Kidney epithelial cell (primary cell): ENCODE results near the gene TWF2. TPM values are rescaled to one million over a fixed set of nuclear protein-coding genes. Genes with fewer than 3 reads are reported as not detected.

Experiments
- DNase-seq: peaks from one replicate; pipeline ENCODE4 v3.0.0-alpha.2; 2010; ENCODE audit warnings: low read depth
- H3K27me3 ChIP-seq: 2 replicates; pipeline ENCODE4 v1.6.0; 2011; ENCODE audit warnings: low read length; ENCODE audit not compliant: control insufficient read depth, insufficient read depth
- H3K36me3 ChIP-seq: 2 replicates; pipeline ENCODE4 v1.5.1; 2011; ENCODE audit warnings: low read length; ENCODE audit not compliant: control insufficient read depth, insufficient read depth
- H3K4me3 ChIP-seq: 2 replicates; pipeline ENCODE4 v1.5.1; 2011; ENCODE audit warnings: low read depth, mild to moderate bottlenecking, control low read depth, low read length
- total RNA-seq: library from RNA; depleted of rRNA; stranded (reverse); fragments of >200 nt; gene quantifications from 2 replicates; pipeline ENCODE4 v1.2.3, GENCODE V29; 2015
- TF ChIP-seq, protein P1 (sequence below): IDR thresholded peaks from 2 replicates; pipeline ENCODE4 v1.5.1; 2011; ENCODE audit warnings: mild to moderate bottlenecking, moderate library complexity, low read length, control low read depth, inconsistent platforms; ENCODE audit not compliant: insufficient read depth, poor library complexity, severe bottlenecking

The TWF2 gene
- total RNA-seq, 1 donor from 2014 or later = 159 TPM

DNA sequence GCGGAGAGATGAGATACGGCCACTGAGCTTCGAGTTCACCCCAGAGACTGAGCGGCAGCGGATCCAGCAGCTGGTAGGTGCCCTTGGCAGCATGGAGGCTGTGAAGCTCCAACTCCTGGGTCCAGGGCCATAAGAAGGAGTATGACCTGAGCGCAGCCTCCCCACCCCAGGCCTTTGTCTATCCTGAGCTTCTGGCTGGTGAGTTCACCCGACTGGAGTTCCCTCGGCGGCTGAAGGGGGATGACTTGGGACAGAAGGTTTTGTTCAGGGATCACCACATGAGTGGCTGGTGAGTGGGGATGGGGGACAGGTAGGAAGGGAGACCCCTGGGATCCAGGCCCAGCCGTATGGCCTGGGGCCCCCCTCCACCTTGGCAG is 9.2 kb upstream of the TWF2 start:
- no peaks in the 10 kb centered on the region for H3K36me3 ChIP-seq
- TF ChIP-seq, protein P1, sequence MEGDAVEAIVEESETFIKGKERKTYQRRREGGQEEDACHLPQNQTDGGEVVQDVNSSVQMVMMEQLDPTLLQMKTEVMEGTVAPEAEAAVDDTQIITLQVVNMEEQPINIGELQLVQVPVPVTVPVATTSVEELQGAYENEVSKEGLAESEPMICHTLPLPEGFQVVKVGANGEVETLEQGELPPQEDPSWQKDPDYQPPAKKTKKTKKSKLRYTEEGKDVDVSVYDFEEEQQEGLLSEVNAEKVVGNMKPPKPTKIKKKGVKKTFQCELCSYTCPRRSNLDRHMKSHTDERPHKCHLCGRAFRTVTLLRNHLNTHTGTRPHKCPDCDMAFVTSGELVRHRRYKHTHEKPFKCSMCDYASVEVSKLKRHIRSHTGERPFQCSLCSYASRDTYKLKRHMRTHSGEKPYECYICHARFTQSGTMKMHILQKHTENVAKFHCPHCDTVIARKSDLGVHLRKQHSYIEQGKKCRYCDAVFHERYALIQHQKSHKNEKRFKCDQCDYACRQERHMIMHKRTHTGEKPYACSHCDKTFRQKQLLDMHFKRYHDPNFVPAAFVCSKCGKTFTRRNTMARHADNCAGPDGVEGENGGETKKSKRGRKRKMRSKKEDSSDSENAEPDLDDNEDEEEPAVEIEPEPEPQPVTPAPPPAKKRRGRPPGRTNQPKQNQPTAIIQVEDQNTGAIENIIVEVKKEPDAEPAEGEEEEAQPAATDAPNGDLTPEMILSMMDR = no peak
- no peaks in the 10 kb centered on the region for H3K27me3 ChIP-seq
- H3K4me3 ChIP-seq = no peak overlapping the region
- DNase-seq = no peak

DNA sequence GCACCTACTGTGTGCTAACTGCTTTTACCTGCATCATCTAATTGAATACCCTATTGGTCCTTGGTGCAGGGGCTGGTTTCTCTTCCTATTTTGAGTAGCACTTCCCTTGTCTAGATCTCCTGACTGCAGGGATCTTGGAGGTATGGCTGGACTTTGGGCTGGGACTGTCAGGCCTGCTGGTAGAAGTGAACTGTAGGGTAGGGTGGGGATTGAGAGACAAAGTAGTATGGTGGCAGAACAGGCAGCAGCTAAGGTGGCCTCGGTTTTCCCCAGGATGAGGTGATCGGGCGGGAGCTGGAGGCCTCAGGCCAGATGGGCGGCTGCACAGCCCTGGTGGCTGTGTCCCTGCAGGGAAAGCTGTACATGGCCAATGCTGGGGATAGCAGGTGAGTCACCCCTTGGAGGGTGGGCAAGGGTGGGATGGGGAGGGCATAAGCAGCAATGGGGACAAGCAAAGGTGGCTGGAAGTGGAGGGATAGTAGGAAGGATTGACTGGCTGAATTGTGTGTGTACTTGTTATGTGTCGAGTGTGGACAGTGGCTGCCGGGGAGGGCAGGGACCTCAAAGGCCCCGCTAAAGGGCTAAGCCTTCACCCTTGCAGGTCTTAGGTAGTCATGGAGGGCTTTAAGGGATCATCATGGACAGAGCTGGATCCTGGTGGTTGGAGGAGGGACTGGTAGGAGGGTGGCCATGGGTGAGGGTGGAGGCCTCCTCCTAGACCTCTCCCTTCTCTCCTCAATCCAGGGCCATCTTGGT is 8.6 kb upstream of the TWF2 start:
- TF ChIP-seq, protein P1 = no peak
- no peaks in the 10 kb centered on the region for H3K36me3 ChIP-seq
- no peak overlapping the region for H3K4me3 ChIP-seq
- DNase-seq = no peak
- H3K27me3 ChIP-seq = no peaks in the 10 kb centered on the region

DNA sequence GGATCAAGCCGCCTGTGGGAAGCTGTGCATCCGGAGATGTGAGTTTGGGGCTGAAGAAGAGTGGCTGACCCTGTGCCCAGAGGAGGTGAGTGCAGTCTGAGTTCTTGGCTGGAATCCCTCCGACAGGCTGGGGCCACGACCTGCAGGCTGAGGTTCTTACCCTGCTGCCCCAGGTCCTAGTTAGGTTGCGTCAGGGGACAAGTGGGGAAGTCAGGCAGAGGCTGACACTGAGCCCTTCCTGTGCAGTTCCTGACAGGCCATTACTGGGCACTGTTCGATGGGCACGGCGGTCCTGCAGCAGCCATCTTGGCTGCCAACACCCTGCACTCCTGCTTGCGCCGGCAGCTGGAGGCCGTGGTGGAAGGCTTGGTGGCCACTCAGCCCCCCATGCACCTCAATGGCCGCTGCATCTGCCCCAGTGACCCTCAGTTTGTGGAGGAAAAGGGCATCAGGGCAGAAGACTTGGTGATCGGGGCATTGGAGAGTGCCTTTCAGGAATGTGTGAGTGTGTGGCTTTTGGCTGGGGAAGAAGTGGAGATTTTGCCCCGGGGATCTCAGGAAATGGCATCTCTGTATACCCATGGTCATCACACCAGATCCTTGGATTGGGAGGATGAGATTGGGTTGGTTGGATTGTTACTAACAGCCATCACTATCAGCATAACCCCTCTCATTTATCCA is 7.9 kb upstream of the TWF2 start:
- no peak for DNase-seq
- no peak overlapping the region for H3K4me3 ChIP-seq
- H3K36me3 ChIP-seq = no peaks in the 10 kb centered on the region
- TF ChIP-seq, protein P1 = no peak
- H3K27me3 ChIP-seq = no peaks in the 10 kb centered on the region

DNA sequence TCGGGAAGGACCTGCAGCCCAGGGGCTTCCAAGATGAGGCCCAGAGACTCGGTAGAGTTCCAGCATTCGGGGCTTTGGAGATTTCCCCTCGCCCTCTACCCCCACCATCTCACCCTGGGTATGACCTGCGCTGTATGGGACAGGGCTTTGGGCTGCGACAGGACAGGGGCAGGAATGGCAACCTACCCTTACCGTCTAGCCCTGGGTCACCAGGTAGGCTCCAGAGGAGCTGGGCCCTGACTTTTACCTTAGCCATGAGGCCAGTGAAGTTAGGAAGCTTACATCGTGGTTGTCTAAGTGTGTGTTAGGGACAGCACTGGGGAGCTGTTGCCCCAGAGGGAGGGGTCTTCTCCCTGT is 7.3 kb upstream of the TWF2 start:
- no peak for DNase-seq
- Histone ChIP-seq H3K36me3 (no peaks in the 10 kb centered on the region), H3K4me3 (peak overlapping the region; percentile 29), H3K27me3 (no peaks in the 10 kb centered on the region)
- TF ChIP-seq, protein P1 = no peak

- no peak for DNase-seq
- TF ChIP-seq, protein P1 = no peak
- H3K27me3 ChIP-seq = no peaks in the 10 kb centered on the region
These were observed 6.6 kb upstream of the TWF2 start, which contains the start of gene PPM1M for GRCh38 chr3:52245322-52246263. Gene PPM1M, plus strand, starts transcription at chr3:52245759. Its CDS starts 66 bp downstream, at chr3:52245825.

More at GRCh38 chr3:52245322-52246263, 6.6 kb upstream of the TWF2 start, which contains the start of gene PPM1M:
- Histone ChIP-seq H3K4me3 (peak within 1 kb of the TSS; percentile 29), H3K36me3 (no peaks in the 10 kb centered on the region)
